ENCODE results near the gene FMR1. TPM values are rescaled to one million over a fixed set of nuclear protein-coding genes. Genes with fewer than 3 reads are reported as not detected.

The FMR1 gene
- polyA plus RNA-seq, 5 donors = 55.3 to 83.2 (median 80.6) TPM

DNA sequence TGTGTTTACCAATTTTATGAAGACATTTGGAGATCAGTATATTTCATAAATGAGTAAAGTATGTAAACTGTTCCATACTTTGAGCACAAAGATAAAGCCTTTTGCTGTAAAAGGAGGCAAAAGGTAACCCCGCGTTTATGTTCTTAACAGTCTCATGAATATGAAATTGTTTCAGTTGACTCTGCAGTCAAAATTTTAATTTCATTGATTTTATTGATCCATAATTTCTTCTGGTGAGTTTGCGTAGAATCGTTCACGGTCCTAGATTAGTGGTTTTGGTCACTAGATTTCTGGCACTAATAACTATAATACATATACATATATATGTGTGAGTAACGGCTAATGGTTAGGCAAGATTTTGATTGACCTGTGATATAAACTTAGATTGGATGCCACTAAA is 1.9 kb downstream of the FMR1 start:
- no peak for DNase-seq

DNA sequence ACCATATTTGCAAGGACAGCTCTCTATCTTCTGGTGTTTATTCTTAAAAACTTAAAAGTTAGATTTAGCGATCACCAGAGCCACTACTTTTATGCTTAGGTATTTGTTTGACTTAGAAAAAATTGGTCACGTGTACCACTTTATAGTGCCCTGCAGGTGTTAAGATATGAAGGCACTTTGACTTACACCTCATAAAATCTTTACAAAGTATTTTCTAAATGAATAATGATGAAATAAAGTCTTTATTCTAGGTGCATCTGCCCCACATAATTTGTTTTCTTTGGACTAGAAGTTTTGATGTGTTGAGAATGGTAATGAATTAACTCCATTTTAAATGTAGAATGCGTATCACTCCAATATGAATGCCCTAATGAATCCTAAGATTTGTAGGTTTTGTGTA is 2.9 kb downstream of the FMR1 start:
- no peak for DNase-seq

DNA sequence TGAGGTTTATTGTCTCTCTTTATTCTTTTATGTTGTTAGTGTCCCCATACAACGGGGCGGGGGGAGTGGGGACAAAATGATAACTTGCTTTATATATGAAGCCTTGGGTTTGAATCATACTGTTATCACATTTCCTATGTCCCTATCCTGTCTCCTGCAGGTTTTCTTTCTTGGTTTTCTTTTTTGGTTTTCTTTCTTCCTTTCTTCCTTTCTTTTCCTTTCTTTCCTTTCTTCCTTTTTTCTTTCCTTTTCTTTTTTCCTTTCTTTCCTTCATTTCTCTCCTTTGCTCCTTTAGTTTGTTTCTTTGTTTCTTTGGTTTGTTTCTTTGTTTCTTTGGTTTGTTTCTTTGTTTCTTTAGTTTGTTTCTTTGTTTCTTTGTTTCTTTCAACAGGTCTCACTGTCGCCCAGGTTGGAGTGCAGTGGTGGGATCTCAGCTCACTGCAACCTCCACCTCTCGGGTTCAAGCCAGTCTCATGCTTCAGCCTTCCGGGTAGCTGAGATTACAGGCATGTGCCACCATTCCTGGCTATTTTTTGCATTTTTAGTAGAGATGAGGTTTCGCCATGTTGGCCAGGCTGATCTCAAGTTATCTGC is 4.8 kb downstream of the FMR1 start:
- DNase-seq = no peak

DNA sequence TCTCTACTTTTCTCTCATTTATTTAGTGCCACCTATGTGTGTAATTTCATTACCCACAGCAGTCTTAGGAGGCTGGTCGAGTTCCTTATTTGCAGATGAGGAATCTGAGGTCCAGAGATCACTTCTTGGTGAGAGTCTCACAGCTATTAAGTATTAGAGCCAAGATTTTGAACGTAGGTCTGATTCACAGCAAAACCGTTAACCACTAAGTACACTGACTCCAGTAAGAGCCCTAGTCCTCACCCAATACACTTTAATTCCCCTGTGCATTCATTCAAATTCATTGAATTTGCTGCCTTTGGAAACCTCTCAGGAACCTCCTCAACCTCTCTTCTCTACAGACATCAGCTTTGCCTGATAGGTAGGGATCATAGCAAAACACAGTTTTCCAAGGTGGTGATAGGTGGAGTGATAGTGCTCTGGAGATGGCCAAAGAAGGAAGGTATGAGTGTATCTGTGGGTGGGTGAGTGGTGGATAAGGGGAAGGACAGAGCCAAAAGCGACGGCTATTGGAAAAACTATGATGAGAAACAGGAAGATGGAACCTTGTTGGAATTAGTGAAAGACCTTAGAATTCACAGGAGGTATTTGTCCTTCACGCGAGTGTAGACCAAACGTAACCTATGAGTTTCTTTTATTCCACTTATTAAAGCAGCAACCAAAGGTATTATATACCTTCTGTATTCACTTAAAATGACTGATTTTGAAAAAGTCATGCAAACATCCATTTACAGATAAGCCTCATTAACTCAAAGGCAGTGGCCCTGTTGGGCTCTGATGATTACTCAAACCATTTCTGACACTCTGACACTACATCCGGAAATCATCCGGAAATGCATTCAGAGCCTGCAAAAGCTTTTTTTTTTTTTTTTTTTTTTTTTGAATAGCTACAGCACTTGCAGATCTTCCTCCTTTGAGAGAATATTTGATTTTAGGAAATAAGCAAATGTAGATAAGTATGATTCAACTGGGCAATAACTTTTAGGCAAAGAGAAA is 6.3 kb downstream of the FMR1 start:
- no peak for DNase-seq

DNA sequence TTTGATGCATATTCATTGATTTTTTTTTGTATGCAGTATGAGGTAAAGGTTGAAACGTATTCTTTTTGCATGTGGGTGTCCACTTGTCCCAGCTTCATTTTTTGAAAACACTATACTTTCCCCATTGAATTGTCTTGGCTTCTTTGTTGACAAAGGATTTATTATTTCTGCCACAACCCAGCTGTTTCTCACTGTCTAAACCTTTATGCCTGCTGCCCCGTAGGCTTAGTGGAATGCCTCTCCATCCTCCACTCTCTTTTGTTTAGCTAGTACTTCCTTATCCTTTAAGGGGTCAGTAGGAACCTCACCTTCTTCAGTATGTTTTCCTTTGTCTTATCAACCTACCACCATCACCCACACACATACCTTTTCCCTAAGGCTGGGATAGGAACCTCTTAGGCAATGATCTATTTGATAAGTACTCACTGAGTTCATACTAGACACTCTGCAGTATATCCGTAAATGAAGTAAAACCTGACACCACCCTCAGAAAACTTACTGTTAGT is 8.5 kb downstream of the FMR1 start:
- DNase-seq = no peak

DNA sequence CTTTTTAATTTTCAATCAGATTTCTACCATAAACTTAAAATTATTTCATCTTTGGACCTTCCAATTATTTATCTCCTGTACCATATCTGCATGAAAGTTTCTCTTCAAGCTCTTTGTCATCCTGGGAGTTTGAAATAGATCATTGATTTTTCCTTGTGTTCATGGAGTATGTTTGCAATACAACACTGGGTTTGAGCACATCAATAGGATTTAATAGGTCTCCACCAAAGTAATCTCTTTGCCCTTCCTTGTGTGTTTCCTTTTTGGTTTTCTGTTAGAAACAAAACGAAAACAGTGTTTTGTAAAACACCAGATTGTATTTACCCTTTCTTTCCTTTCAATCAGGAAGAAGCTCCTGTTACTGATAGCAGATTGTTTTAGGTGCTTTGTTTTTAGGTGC is 11.9 kb downstream of the FMR1 start:
- no peak for DNase-seq

DNA sequence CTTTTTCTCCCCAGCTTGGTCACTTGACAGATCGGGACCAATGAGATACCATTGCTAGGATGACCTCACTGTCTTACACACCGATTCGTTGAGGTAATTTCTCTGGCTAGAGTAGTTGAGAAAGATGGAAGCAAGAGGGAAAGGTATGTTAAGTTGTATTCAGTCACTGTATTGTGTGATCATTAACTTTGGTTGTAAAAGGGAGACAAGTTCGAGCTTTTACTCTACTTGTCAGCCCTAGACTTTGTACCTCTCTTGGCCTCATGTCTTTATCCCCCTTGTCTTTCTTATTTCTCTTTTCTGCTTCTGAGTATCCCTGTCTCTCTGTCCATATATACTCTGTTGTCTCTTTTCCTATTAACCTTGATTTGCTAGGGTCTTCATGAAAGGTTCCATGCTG is 15.5 kb downstream of the FMR1 start:
- DNase-seq = no peak

DNA sequence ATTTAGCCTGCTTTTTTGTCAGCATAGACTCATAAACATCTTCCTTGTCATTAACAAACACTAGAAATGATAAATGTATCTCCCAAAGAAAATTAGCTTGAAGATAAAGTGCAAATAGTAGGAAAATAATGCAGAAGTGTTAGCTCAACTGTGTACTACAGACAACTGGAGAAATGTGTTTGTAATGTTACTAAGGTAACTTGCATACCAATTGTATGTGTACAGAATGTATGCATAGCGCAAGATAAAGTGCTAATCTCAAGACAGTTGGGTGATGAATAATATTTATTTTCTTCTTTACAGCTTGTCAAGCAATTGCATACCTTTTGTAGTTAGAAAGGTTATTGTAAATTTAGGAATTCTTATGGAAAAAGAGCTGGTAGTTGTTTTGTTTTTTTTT is 22.1 kb downstream of the FMR1 start:
- no peak for DNase-seq

DNA sequence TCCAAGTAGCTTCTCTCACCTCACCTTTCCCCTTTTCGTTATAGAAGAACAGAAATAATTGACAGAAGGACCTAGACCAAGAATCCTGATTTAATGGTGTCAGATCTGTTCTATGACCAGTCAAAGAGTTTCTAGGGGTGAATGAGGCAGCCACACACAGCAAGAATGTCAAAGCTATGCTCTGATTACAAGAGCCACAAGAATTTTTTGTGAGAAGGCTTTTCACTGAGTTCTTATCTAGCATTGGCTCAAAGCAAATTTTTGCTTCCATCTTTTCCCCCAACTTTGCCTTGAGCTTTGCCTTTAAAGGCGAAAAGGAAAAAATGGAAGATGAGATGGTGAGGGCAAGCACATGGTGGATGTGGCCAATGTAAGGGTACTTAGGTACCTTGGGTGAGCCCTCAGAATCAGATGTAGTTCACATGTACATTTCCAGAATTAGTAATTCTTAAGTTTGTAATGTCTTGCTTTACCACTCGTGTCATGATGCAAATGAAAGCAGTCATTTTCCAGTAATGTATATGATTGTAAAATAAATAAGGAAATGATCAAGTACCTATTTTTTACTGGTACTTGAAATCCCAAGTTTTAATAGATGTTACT is 23.5 kb downstream of the FMR1 start:
- no peak for DNase-seq

DNA sequence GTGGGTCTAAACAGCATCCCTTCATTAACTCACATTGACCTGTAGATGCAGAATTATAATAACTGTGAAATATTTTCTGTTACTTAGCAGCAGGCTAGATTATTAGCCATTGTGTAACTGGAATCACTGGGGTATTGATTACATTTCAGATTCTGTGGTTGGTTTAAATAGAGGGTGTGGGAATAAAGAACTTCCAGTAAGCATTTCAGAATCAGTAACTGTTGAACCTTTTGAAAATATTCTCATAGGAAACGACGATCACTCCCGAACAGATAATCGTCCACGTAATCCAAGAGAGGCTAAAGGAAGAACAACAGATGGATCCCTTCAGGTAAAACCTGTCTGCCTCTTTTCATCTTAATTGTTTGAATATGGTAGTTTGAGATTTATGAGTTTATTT is 33.6 kb downstream of the FMR1 start:
- no peak for DNase-seq

DNA sequence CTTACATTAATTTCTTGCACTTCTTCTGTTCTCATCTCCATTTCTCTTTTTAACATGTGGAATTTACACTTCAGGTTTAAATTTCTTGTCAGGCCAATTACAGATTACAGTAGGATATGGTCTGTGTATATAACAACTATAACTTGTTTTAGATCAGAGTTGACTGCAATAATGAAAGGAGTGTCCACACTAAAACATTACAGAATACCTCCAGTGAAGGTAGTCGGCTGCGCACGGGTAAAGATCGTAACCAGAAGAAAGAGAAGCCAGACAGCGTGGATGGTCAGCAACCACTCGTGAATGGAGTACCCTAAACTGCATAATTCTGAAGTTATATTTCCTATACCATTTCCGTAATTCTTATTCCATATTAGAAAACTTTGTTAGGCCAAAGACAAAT is 36.8 kb downstream of the FMR1 start:
- no peak for DNase-seq

DNA sequence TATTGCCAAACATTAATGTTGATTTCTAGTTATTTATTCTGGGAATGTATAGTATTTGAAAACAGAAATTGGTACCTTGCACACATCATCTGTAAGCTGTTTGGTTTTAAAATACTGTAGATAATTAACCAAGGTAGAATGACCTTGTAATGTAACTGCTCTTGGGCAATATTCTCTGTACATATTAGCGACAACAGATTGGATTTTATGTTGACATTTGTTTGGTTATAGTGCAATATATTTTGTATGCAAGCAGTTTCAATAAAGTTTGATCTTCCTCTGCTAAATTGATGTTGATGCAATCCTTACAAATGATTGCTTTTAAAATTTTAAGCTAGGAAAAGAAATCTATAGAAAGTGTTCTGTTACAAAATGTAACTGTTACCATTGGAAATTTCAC is 38.6 kb downstream of the FMR1 start:
- DNase-seq = no peak

DNA sequence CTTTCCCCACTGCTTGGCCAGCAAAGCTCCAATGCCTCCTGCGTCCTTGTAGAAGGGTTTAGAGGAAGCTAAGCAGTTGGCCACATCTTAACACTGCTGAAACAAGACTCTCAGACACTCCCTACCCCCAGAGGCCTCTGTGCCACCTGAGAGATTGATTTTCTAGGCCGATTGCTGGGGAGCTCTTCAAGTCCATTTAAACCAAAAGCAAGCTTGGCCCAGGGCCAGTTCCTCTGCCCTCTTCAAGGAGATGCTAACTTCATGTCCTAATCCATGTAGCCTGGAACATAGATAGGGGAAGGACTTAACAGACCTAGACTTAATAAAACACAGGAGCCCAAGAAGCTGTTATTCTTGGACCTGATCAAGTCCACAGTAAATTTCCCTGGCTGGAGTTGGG is 42.3 kb downstream of the FMR1 start:
- DNase-seq = no peak

DNA sequence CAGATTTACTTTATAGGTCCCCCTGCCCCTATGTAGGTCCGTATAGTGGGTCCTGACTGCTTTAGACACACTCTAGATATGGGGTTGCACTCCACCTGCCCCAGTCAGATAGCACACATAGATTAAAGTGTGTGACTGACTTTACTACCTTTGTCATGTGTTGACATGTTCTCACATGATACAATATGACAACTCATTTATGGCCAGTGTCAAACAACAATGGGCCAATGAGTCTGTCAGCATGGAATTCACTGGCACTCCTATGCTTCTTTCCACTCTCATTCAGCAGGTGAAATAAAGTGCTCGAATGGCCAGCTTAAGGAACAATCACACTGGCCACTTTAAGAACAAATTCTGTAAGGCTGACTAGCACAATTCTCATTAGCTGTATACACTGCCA is 45.6 kb downstream of the FMR1 start:
- no peak for DNase-seq

DNA sequence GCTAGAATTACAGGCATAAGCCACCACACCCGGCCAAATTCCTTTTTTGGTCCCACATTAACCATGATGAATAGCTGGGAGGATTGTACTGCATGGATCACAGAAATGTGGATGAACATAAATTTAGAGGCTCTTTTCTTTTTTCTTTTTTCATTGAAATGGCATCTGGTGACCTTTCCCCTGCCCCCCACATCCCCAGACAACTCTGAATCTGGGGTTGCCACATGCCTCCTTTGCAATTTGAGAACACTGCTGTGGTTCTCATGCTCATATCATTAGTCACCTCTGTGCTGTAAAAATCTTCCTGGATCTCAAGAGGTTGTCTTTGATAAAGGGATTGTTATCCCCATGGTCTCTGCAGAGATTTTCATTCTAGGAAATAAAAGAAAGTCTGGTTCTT is 46.6 kb downstream of the FMR1 start:
- no peak for DNase-seq

DNA sequence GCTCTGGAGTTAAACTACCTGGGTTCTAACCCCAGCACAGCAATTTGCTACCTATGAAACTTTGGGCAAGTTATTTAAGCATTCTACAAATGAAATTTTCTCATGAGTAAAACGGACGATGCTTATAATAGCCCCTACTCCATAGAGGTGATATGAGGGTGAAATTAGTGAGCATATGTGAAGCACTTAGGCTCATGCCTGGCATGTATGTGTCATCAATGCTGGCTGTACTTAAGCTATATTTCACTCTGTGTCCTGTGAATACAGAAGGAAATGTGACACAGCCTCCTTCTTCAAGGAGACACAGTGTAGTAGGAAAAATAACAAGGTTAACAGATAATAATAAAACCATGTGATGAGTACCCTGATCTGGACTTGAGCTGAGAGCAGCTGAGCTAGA is 49.0 kb downstream of the FMR1 start:
- no peak for DNase-seq

DNA sequence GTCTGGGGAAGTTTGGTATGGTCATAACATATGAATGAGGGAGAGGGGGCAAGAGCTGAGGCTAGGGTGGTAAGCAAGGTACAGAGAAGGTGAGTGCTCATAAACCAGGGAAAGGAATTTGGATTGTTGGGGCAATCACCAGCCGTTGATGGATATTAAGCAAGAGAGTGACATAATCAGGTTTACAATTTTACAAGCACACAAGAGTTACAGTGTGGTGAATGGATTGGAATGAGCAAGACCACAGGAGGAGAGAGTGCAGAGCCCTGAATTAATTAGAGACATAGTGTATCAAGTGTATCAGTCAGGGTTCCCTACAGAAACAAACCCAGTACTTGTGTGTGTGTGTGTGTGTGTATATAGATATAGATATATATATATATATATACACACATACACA is 50.8 kb downstream of the FMR1 start:
- no peak for DNase-seq

DNA sequence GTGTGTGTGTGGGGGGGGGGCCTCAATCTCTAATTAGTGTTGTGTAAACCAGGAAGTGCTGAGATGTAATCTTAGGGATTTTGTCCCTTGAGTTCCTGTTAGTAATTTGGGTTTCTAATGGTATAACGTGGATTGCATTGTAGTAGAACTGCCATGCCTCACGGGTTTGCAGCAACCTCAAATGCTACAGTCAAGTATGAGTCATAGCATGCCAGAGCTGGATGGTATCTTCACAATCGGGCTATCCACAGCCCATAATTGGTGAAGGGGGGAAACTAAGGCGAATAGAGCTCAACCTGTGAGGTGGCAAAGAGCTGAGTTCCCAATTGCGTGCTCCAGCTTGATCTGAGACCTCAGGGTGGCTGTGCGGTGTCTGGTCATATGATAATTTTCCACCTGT is 67.2 kb downstream of the FMR1 start:
- no peak for DNase-seq

DNA sequence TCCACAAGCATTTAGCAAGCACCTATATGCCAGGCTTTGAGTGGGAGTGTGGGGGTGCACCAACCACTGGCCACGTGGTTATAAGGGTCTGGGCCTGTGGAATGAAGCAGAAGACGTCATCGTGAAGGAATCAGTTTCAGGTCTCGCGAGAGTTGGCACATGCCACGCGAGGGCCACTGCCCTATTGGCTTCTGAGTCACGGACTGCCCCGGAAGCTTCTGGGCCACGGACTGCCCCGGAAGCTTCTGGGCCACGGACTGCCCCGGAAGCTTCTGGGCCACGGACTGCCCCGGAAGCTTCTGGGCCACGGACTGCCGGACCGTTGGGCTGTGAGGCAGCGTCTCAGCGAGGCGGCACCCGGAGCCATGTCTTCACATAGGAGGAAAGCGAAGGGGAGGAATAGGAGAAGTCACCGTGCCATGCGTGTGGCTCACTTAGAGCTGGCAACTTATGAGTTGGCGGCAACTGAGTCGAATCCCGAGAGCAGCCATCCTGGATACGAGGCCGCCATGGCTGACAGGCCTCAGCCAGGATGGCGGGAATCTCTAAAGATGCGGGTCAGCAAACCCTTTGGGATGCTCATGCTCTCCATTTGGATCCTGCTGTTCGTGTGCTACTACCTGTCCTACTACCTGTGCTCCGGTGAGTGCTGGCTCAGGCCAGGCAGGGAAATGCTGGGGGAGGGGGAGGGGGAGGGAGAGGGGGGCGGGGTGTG is 69.5 kb downstream of the FMR1 start, which contains the start of gene FMR1NB:
FMR1NB (plus strand) TSS at position 300 of the 715 bp plus-strand sequence; CDS start at position 366, 66 bp downstream.
- DNase-seq = no peak
